AG09319 (cell line): ENCODE data around the gene CCDC142.

ENCODE experiments used
- DNase-seq: peaks from one replicate; pipeline ENCODE4 v3.0.0-alpha.2; 2010; ENCODE audit warnings: low read depth; ENCODE audit errors: extremely low read depth
- CTCF ChIP-seq: IDR thresholded peaks from 2 replicates; pipeline ENCODE4 v1.5.1; 2011; ENCODE audit warnings: low read depth, mild to moderate bottlenecking, inconsistent platforms, low read length, moderate library complexity

The CCDC142 gene

GRCh38 chr2:74504591-74504990, 21.8 kb upstream of the CCDC142 start:
- DNase-seq, result no peak
- TF ChIP-seq CTCF, result no peak

GRCh38 chr2:74503506-74504475, 21.0 kb upstream of the CCDC142 start:
- no peak for TF ChIP-seq CTCF
- no peak for DNase-seq

- peak; percentile 42 for TF ChIP-seq CTCF
- DNase-seq, result peak; percentile 50
Observed at GRCh38 chr2:74502720-74503505, 20.1 kb upstream of the CCDC142 start.

- no peak for TF ChIP-seq CTCF
- DNase-seq, result no peak
Observed at GRCh38 chr2:74502147-74502719, 19.4 kb upstream of the CCDC142 start.

- DNase-seq, result no peak
- TF ChIP-seq CTCF, result no peak
Observed at GRCh38 chr2:74501335-74502071, 18.7 kb upstream of the CCDC142 start.

- no peak for TF ChIP-seq CTCF
- DNase-seq, result no peak
Observed at GRCh38 chr2:74500578-74500946, 17.8 kb upstream of the CCDC142 start.
